Stimulated activated CD4-positive, alpha-beta T cell treated with anti-CD3 and anti-CD28 coated beads, Interleukin-2, amount 100 ng/mL, for 48 hours (primary cell): Measurements from ENCODE around the gene BCR.

ENCODE experiments used
- DNase-seq, 2 donors: peaks; one replicate each; pipeline ENCODE4 v3.0.0-alpha.2; 2020

The BCR gene

GRCh38 chr22:23277583-23278295 lies 97.4 kb downstream of the BCR start:
- no peak for DNase-seq

DNA sequence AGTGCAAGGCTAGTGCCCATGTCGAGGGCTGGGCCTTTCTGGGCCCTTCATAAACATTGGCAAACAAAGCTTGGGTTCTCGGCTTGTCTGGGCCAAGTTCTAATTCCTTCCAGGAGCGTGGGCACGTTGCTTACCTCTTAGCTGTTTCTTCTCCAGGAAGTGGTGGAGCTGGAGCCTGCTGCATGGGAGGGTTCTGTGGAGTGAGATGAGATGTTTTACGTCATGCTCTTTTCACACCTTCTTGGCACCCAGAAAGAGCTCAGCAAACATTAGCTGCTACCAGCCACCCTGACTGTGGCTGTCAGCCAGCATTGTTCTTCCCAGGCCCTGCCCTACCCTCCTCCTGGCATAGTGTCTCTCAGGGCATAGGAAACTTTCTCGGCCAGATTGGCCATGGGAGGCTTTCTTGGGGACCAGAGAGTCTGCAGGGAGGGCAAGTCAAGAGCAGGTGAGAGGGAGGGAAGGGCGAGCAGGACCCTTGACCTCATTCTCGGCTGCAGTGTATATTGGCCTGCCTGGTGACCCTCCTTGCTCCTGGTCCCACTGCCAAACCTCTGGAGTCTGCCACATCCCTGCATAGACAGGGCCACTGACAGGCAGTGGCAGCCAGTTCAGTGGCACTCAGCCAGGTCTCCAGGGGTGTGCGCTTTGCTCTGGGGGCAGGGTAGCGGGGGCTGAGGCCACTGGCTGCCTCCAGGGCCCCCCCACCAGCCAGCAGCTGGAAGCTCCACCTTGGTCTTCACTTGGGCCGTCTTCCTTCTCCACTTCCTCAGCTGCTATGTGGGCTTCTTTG lies 98.8 kb downstream of the BCR start:
- DNase-seq, result no peak

GRCh38 chr22:23279781-23280180 lies 99.5 kb downstream of the BCR start:
- no peak for DNase-seq

DNA sequence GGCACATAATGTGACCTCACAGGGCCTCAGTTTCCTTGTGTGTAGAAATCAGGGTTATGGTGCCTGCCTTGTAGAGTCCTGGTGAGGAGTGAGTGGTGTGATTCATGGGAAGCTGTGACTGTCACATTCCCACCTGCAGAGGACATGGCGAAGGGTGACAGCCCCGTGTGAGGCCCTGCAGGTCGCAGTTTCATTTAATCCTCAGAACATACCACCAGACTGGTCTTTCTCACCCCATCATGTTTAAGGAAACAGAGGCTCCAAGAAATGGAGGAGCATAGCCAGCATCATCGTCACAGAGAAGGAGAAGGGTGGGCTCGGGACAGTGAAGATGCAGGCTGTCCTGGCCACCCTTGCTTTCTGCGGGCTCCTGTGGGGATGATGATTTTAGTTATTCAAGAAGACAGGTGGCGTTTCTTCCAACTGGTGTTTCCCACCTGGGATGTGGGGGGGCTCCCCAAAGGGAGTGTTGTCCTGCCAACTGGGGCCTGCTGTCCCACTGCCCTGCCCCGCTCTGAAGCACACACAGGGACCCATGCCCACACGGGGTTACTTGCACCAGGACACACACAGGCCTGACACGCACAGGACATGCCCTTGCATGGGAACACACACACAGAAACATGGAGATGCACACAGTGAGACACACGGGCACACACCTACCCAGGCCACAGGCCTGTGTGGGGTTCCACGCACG lies 100.2 kb downstream of the BCR start:
- no peak for DNase-seq

DNA sequence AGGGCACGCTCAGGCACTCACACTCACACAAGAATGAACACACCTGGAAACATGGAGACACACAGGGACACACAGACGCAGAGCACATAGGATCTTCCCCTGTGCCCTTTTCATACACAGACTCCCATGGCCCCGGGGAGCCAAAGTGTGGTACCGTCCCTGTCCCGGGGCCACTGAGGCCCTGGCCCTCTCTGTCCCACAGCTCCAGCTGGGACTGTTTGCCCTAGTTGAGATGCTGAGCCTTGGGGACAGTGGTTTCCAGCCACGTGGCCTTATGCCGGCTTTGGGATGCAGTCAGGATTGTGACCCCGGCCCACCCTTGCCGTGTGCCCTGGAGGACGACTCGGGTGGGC lies 100.7 kb downstream of the BCR start:
- DNase-seq, result no peak

GRCh38 chr22:23281406-23282088 lies 101.2 kb downstream of the BCR start:
- peak; percentile 78 to 80 for DNase-seq

DNA sequence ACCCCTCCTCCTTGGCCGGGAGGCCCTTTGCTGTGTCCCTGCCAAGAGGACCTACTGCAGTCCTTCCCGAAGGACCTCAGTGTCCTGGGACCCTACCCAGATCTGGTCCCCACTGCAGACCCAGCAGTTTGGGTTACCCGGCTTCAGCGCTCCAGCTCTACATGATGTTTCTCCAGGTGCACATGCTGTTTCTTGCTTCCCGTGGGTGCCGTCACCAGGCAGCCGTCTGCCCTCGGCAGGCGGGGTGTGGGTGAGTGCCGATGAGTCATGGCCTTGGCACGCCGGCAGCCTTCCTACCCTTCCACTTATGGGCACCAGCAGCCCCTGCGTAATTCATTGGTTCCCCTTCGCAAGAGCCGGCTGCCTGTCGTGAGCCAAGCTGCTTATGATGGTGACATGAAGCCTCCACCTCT lies 101.8 kb downstream of the BCR start:
- no peak for DNase-seq

DNA sequence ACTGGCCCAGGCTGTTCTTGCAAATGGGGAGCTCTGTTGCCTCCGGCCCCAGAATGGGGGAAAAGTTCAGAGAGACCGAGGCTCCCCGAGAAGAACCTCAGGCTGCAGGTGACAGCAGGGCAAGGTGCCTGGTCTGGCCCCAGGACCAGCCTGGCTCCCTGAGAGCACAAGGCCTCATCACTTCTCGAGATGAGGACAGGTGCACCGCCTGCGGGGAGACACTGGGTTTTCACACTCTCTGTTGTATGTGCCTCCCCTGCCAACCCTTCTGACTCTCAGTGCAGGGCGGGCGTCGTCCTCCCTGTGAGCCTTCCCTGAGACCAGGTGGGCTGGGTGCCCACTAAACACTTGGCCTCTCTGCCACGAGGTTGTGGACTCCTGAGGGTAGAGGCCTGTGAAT lies 102.2 kb downstream of the BCR start:
- DNase-seq, result no peak

DNA sequence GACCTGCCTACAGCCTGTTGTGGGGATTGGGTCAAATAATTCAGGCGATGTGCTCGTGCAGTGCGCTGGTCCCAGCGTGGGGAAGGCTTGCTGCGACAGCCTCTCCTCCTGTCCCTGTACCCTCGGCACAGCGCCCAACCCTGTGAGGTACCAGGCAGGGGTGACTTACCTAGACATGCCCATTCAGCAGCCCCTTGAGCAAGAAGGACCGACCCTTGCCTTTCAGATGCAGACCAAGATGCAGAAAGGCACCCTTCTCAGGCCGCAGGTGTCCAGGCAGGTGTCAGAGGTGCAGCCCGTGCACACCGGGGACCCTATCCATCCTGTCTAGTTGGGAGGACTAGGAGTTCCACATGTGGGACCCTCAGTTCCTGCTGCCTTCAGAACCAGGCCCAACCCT lies 102.7 kb downstream of the BCR start:
- no peak for DNase-seq

- DNase-seq, result no peak
Observed at GRCh38 chr22:23283591-23284503, 103.5 kb downstream of the BCR start.

- no peak for DNase-seq
Observed at GRCh38 chr22:23284504-23285033, 104.3 kb downstream of the BCR start.

DNA sequence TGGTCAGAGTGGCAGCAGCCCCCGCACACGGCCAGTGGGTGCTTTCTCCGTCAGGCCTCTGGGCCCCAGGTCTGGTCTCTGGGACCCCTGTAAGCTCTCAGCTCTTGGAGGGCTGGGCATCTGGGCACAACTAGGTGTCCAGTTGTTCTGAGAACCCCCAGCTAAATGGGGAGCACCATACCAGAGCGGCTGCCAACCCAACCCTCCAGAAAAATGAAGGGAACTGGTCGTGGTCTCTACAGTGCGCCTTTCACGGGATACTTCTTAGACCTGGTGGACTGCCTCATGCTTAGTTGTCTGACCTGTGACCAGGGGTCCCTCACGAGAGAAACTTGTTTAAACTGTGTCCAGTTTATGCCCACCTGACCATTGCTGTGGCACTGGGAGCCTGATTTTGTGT lies 104.9 kb downstream of the BCR start:
- DNase-seq, result no peak

DNA sequence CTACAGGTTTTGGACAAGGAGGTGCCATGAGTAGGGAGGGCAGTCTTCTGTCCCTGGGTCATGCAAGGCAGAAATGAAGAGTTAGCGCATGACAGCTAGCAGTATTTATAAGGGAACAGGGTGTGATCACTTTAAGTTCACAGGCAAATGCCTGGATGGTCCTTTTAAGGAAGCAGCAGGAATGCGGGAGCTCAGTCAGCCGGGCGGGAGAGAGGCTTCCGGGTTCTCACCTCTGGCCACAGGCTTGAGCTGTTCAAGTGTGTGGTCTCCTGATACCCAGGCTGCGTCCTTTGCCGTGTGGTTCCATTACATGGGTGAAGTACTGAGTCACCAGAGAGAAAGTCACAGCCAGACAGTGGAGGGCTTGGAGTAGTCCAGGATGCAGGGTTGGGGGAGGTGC lies 105.4 kb downstream of the BCR start:
- no peak for DNase-seq

- DNase-seq, result no peak
Observed at GRCh38 chr22:23286296-23286695, 106.0 kb downstream of the BCR start.

GRCh38 chr22:23287136-23288095 lies 107.1 kb downstream of the BCR start:
- DNase-seq, result no peak

- no peak for DNase-seq
Observed at GRCh38 chr22:23288301-23289129, 108.2 kb downstream of the BCR start.

GRCh38 chr22:23289130-23289503 lies 108.8 kb downstream of the BCR start:
- DNase-seq, result no peak

GRCh38 chr22:23289851-23290724 lies 109.8 kb downstream of the BCR start:
- peak; percentile 59 to 65 for DNase-seq
